Neural progenitor cell (in vitro differentiated cells): ENCODE results near the gene REST.

Experiments used
- EZH2 ChIP-seq: fragments of 200-600 bp; sonication (generic); IDR thresholded peaks from 2 replicates; pipeline ENCODE4 v1.6.1; 2017; ENCODE audit warnings: antibody characterized with exemption, mild to moderate bottlenecking, moderate library complexity
- EZH2phosphoT487 ChIP-seq: fragments of 200-600 bp; sonication (generic); IDR thresholded peaks from 2 replicates; pipeline ENCODE4 v1.6.1; 2017; ENCODE audit warnings: antibody characterized with exemption
- TF ChIP-seq, protein P1 (sequence below): fragments of 200-600 bp; sonication (generic); IDR thresholded peaks from 2 replicates; pipeline ENCODE4 v1.5.1; 2017; ENCODE audit warnings: antibody characterized with exemption, mild to moderate bottlenecking

- TF ChIP-seq, protein P1, sequence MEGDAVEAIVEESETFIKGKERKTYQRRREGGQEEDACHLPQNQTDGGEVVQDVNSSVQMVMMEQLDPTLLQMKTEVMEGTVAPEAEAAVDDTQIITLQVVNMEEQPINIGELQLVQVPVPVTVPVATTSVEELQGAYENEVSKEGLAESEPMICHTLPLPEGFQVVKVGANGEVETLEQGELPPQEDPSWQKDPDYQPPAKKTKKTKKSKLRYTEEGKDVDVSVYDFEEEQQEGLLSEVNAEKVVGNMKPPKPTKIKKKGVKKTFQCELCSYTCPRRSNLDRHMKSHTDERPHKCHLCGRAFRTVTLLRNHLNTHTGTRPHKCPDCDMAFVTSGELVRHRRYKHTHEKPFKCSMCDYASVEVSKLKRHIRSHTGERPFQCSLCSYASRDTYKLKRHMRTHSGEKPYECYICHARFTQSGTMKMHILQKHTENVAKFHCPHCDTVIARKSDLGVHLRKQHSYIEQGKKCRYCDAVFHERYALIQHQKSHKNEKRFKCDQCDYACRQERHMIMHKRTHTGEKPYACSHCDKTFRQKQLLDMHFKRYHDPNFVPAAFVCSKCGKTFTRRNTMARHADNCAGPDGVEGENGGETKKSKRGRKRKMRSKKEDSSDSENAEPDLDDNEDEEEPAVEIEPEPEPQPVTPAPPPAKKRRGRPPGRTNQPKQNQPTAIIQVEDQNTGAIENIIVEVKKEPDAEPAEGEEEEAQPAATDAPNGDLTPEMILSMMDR, result no peak
- TF ChIP-seq EZH2phosphoT487 (no peak), EZH2 (no peak)
Measured at GRCh38 chr4:56958111-56958517, 50.4 kb downstream of the REST start.
